Esophagus muscularis mucosa (tissue), 4 donors: ENCODE measurements around the gene NRXN3.

Experiments
- EP300 ChIP-seq: sonication (generic); formaldehyde crosslinking; IDR thresholded peaks from one replicate; pipeline ENCODE4 v1.6.1; 2017; ENCODE audit warnings: antibody characterized with exemption
- POLR2A ChIP-seq: fragments of 450-650 bp; IDR thresholded peaks from one replicate; pipeline ENCODE4 v1.6.1; 2017; ENCODE audit warnings: antibody characterized with exemption, moderate library complexity, mild to moderate bottlenecking, low read depth
- TF ChIP-seq, protein P1 (sequence below), 3 experiments: fragments of 200-600 bp in 2 of 3; fragments of 450-650 bp in 1 of 3; sonication (generic) in 2 of 3; IDR thresholded peaks; one replicate each; pipeline ENCODE4 v1.5.1; 2017 to 2019; ENCODE audit warnings: antibody characterized with exemption in 3 of 3, mild to moderate bottlenecking in 2 of 3, moderate library complexity in 1 of 3

DNA sequence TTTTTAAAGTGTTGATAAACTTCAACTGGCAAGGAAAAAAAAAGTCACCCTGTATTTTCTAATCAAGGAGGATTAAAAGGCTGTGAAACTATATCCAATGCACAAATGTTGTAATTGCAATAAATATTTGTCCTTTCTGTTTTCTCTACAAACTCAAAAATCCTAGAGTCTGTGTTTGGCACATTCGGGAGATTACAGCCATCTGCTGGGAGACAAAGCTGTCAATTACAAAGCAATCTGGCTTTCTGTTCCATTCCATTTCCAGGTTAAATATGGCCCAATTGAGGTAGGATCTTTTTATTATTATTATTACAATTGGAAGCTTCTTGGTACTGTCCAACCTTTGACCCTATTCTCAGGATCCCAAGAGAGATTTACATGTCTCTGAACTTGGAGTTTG lies 1745.2 kb downstream of the NRXN3 start:
- TF ChIP-seq POLR2A (no peak), EP300 (no peak)
- TF ChIP-seq, protein P1, sequence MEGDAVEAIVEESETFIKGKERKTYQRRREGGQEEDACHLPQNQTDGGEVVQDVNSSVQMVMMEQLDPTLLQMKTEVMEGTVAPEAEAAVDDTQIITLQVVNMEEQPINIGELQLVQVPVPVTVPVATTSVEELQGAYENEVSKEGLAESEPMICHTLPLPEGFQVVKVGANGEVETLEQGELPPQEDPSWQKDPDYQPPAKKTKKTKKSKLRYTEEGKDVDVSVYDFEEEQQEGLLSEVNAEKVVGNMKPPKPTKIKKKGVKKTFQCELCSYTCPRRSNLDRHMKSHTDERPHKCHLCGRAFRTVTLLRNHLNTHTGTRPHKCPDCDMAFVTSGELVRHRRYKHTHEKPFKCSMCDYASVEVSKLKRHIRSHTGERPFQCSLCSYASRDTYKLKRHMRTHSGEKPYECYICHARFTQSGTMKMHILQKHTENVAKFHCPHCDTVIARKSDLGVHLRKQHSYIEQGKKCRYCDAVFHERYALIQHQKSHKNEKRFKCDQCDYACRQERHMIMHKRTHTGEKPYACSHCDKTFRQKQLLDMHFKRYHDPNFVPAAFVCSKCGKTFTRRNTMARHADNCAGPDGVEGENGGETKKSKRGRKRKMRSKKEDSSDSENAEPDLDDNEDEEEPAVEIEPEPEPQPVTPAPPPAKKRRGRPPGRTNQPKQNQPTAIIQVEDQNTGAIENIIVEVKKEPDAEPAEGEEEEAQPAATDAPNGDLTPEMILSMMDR (IDR thresholded peaks at IDR 0.05), result no peak
